ENCODE results near the gene LETM1. TPM values are rescaled to one million over a fixed set of nuclear protein-coding genes. Genes with fewer than 3 reads are reported as not detected.
A peak's percentile ranks its signal among the peaks of the same experiment; 100 is the strongest.

The LETM1 gene
- total and polyA plus RNA-seq, 4 donors = 21.7 to 47.1 (median 26.8) TPM

DNA sequence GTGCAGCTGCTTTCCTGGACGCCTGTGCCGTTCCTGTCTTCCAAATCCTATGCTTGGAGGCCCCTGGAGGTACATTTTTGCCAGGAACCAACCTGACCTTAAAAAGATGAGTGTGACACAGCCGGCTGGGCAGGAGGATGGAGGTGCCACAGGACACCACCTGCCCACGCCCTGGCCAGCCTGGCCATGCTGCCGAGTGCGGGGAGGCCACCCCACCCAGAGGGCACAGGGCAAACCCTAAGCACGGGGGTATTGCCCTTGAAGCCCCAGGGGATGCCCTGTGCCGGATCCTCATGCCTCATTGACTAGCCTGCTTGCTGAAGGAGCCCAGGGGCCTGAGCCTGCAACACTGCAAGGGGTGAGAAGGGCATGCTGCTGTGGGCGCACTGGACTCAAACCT lies 42.7 kb downstream of the LETM1 start:
- Histone ChIP-seq H3K27ac (ENCODE audit: low read depth in 1 of 2, low read length in 1 of 2) (no peak overlapping the region), H3K4me3 (no peak overlapping the region), H3K36me3 (ENCODE audit: control insufficient read depth in 4 of 4, insufficient read depth in 4 of 4, low read length in 4 of 4) (peaks cover 9 to 40% (median 24%) of the 10 kb centered on the region in 4 donors), H3K9ac (ENCODE audit: insufficient read depth in 1 of 2, low read length in 2 of 2) (no peak overlapping the region), H3K4me1 (ENCODE audit: control insufficient read depth in 5 of 5, insufficient read depth in 5 of 5, low read length in 5 of 5) (peaks cover 0 to 15% (median 0%) of the 10 kb centered on the region in 5 donors), H3K27me3 (ENCODE audit: control insufficient read depth in 3 of 3, insufficient read depth in 3 of 3, low read length in 2 of 3) (no peaks in the 10 kb centered on the region), H3K9me3 (ENCODE audit: control insufficient read depth in 4 of 4, insufficient read depth in 3 of 4, low read length in 3 of 4) (peaks cover 0 to 3% (median 0%) of the 10 kb centered on the region in 4 donors)
- TF ChIP-seq, protein P1, sequence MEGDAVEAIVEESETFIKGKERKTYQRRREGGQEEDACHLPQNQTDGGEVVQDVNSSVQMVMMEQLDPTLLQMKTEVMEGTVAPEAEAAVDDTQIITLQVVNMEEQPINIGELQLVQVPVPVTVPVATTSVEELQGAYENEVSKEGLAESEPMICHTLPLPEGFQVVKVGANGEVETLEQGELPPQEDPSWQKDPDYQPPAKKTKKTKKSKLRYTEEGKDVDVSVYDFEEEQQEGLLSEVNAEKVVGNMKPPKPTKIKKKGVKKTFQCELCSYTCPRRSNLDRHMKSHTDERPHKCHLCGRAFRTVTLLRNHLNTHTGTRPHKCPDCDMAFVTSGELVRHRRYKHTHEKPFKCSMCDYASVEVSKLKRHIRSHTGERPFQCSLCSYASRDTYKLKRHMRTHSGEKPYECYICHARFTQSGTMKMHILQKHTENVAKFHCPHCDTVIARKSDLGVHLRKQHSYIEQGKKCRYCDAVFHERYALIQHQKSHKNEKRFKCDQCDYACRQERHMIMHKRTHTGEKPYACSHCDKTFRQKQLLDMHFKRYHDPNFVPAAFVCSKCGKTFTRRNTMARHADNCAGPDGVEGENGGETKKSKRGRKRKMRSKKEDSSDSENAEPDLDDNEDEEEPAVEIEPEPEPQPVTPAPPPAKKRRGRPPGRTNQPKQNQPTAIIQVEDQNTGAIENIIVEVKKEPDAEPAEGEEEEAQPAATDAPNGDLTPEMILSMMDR (IDR thresholded peaks at IDR 0.05; ENCODE audit: control extremely low read depth, extremely low read depth) = no peak
- DNase-seq = no peak
- 77 to 87% methylated on average over 9 of the region's 9 CpGs for WGBS, 2 donors
- ATAC-seq (ENCODE audit: insufficient read depth, low FRiP score) = no peak

- Histone ChIP-seq H3K27me3 (ENCODE audit: control insufficient read depth in 3 of 3, insufficient read depth in 3 of 3, low read length in 2 of 3) (no peaks in the 10 kb centered on the region), H3K9ac (ENCODE audit: insufficient read depth in 1 of 2, low read length in 2 of 2) (no peak overlapping the region), H3K27ac (ENCODE audit: low read depth in 1 of 2, low read length in 1 of 2) (no peak overlapping the region), H3K9me3 (ENCODE audit: control insufficient read depth in 4 of 4, insufficient read depth in 3 of 4, low read length in 3 of 4) (peaks cover 0 to 3% (median 0%) of the 10 kb centered on the region in 4 donors), H3K36me3 (ENCODE audit: control insufficient read depth in 4 of 4, insufficient read depth in 4 of 4, low read length in 4 of 4) (peaks cover 9 to 40% (median 23%) of the 10 kb centered on the region in 4 donors), H3K4me1 (ENCODE audit: control insufficient read depth in 5 of 5, insufficient read depth in 5 of 5, low read length in 5 of 5) (peaks cover 0 to 15% (median 0%) of the 10 kb centered on the region in 5 donors), H3K4me3 (no peak overlapping the region)
- WGBS, 2 donors = 72 to 88% methylated on average over 11 of the region's 11 CpGs
- DNase-seq (peak in 1 of 3 donors; percentile 41), ATAC-seq (ENCODE audit: insufficient read depth, low FRiP score) (no peak)
- TF ChIP-seq, protein P1 (IDR thresholded peaks at IDR 0.05; ENCODE audit: control extremely low read depth, extremely low read depth) = no peak
Measured at GRCh38 chr4:1812720-1813119, 43.2 kb downstream of the LETM1 start.

- TF ChIP-seq, protein P1 (IDR thresholded peaks at IDR 0.05; ENCODE audit: control extremely low read depth, extremely low read depth) = no peak
- ATAC-seq (ENCODE audit: insufficient read depth, low FRiP score) (no peak), DNase-seq (no peak)
- Histone ChIP-seq H3K27ac (ENCODE audit: low read depth in 1 of 2, low read length in 1 of 2) (no peak overlapping the region), H3K27me3 (ENCODE audit: control insufficient read depth in 3 of 3, insufficient read depth in 3 of 3, low read length in 2 of 3) (no peaks in the 10 kb centered on the region), H3K36me3 (ENCODE audit: control insufficient read depth in 4 of 4, insufficient read depth in 4 of 4, low read length in 4 of 4) (peaks cover under 1 to 40% (median 18%) of the 10 kb centered on the region in 4 donors), H3K4me3 (no peak overlapping the region), H3K9ac (ENCODE audit: insufficient read depth in 1 of 2, low read length in 2 of 2) (no peak overlapping the region), H3K4me1 (ENCODE audit: control insufficient read depth in 5 of 5, insufficient read depth in 5 of 5, low read length in 5 of 5) (peaks cover 0 to 15% (median 0%) of the 10 kb centered on the region in 5 donors), H3K9me3 (ENCODE audit: control insufficient read depth in 4 of 4, insufficient read depth in 3 of 4, low read length in 3 of 4) (peaks cover 0 to 3% (median 0%) of the 10 kb centered on the region in 4 donors)
- WGBS, 2 donors = 95 to 96% methylated on average over 10 of the region's 10 CpGs
Measured at GRCh38 chr4:1810765-1811164, 45.2 kb downstream of the LETM1 start.

Data from lung (tissue), 12 donors.